Adipose tissue (tissue), 3 donors: ENCODE data around the gene PLA2G6. TPM values are rescaled to one million over a fixed set of nuclear protein-coding genes. Genes with fewer than 3 reads are reported as not detected.

Experiments
- H3K27ac ChIP-seq: one replicate; pipeline ENCODE4 v1.5.1; 2013; ENCODE audit warnings: low read depth, low read length
- WGBS, 3 donors: extraction: QIAGEN DNeasy Blood & Tissue Kit; methylation state at CpG; one replicate each; pipeline ENCODE4 v1.1.7; 2013; 5-methylcytosine and 5-hydroxymethylcytosine counted together
- polyA plus RNA-seq, 3 donors: library from polyadenylated mRNA; stranded (reverse); fragments of 200-250 nt; gene quantifications; one replicate each; pipeline ENCODE4 v1.2.3, GENCODE V29; 2013
- donor health status: healthy with polysubstance abuse.
- donor health status: Bipolar disorder and iron deficiency.
- donor health status: healthy.

The PLA2G6 gene
- polyA plus RNA-seq, 3 donors = 25.3 to 69.9 (median 61.4) TPM

GRCh38 chr22:38215156-38216038 is 33.8 kb upstream of the PLA2G6 start:
- H3K27ac ChIP-seq = no peak overlapping the region
- 81 to 94% (median 88%) methylated on average over 10 to 11 of the region's 11 CpGs for WGBS, 3 donors

- no peak overlapping the region for H3K27ac ChIP-seq
- WGBS, 3 donors = 23 to 50% (median 47%) methylated on average over 54 to 81 of the region's 81 CpGs
Measured at GRCh38 chr22:38214302-38215056, 32.8 kb upstream of the PLA2G6 start.

GRCh38 chr22:38213990-38214301 is 32.3 kb upstream of the PLA2G6 start:
- no peak overlapping the region for H3K27ac ChIP-seq
- WGBS, 3 donors = 30 to 47% (median 44%) methylated on average over 8 of the region's 8 CpGs

GRCh38 chr22:38213319-38213989 is 31.8 kb upstream of the PLA2G6 start:
- 78 to 96% (median 79%) methylated on average over 6 of the region's 6 CpGs for WGBS, 3 donors
- no peak overlapping the region for H3K27ac ChIP-seq

GRCh38 chr22:38212442-38212841 is 30.8 kb upstream of the PLA2G6 start:
- 67 to 81% (median 81%) methylated on average over 2 of the region's 2 CpGs for WGBS, 3 donors
- no peak overlapping the region for H3K27ac ChIP-seq

- WGBS, 3 donors = 92 to 94% (median 92%) methylated on average over 7 of the region's 7 CpGs
- H3K27ac ChIP-seq = no peak overlapping the region
Measured at GRCh38 chr22:38211556-38211955, 29.9 kb upstream of the PLA2G6 start.

GRCh38 chr22:38208551-38208968 is 26.9 kb upstream of the PLA2G6 start:
- 55 to 66% (median 62%) methylated on average over 6 of the region's 6 CpGs for WGBS, 3 donors
- no peak overlapping the region for H3K27ac ChIP-seq

GRCh38 chr22:38207898-38208432 is 26.3 kb upstream of the PLA2G6 start:
- WGBS, 3 donors = 86 to 95% (median 92%) methylated on average over 7 of the region's 7 CpGs
- no peak overlapping the region for H3K27ac ChIP-seq

GRCh38 chr22:38205261-38206128 is 23.9 kb upstream of the PLA2G6 start:
- WGBS, 3 donors = 56 to 78% (median 63%) methylated on average over 15 of the region's 15 CpGs
- H3K27ac ChIP-seq = no peak overlapping the region

GRCh38 chr22:38204784-38205183 is 23.2 kb upstream of the PLA2G6 start:
- WGBS, 3 donors = 58 to 79% (median 61%) methylated on average over 7 of the region's 7 CpGs
- no peak overlapping the region for H3K27ac ChIP-seq

GRCh38 chr22:38203855-38204514 is 22.4 kb upstream of the PLA2G6 start:
- 84 to 96% (median 94%) methylated on average over 3 of the region's 3 CpGs for WGBS, 3 donors

GRCh38 chr22:38203090-38203810 is 21.6 kb upstream of the PLA2G6 start:
- 5 to 10% (median 9%) methylated on average over 18 to 19 of the region's 19 CpGs for WGBS, 3 donors
- H3K27ac ChIP-seq = no peak overlapping the region

More at GRCh38 chr22:38203855-38204514, 22.4 kb upstream of the PLA2G6 start:
- H3K27ac ChIP-seq = no peak overlapping the region

GRCh38 chr22:38202437-38203089 is 20.9 kb upstream of the PLA2G6 start:
- WGBS, 3 donors = 1% methylated on average over 49 to 74 of the region's 74 CpGs
- H3K27ac ChIP-seq = peak overlapping the region; percentile 95

GRCh38 chr22:38201711-38202436 is 20.2 kb upstream of the PLA2G6 start, which contains the start of gene MAFF:
TSS of gene MAFF (plus strand) at chr22:38201994. CDS start at chr22:38213854, 11,860 bp downstream.
- WGBS, 3 donors = 0 to 1% (median 1%) methylated on average over 74 to 85 of the region's 85 CpGs
- H3K27ac ChIP-seq = peak within 1 kb of the TSS; percentile 95

GRCh38 chr22:38201371-38201710 is 19.7 kb upstream of the PLA2G6 start:
- no peak overlapping the region for H3K27ac ChIP-seq
- WGBS, 3 donors = 23 to 36% (median 26%) methylated on average over 8 of the region's 8 CpGs
